ENCODE results near the gene NT5DC3. TPM values are rescaled to one million over a fixed set of nuclear protein-coding genes. Genes with fewer than 3 reads are reported as not detected.
"Not testable (repeated sequence)": the region's sequence is repeated elsewhere in the genome, so short reads cannot be mapped to it uniquely, and the experiment has no call there.

The NT5DC3 gene
- total RNA-seq, 1 experiment from 2014 or later: 11.8 TPM

- Histone ChIP-seq H3K36me3 (peaks cover 7% of the 10 kb centered on the region), H3K9me3 (no peaks in the 10 kb centered on the region), H3K4me3 (no peak overlapping the region), H3K27me3 (no peaks in the 10 kb centered on the region)
- no peak for DNase-seq
Observed at GRCh38 chr12:103823871-103824270, 17.2 kb downstream of the NT5DC3 start.

- no peak overlapping the region for H3K4me3 ChIP-seq
- no peak for DNase-seq
- peaks cover 7% of the 10 kb centered on the region for H3K36me3 ChIP-seq
- H3K9me3 ChIP-seq: no peaks in the 10 kb centered on the region
- H3K27me3 ChIP-seq: no peaks in the 10 kb centered on the region
Observed at GRCh38 chr12:103821773-103822172, 19.3 kb downstream of the NT5DC3 start.

- DNase-seq: no peak
- peaks cover 7% of the 10 kb centered on the region for H3K36me3 ChIP-seq
- H3K27me3 ChIP-seq: no peaks in the 10 kb centered on the region
- H3K9me3 ChIP-seq: no peaks in the 10 kb centered on the region
- H3K4me3 ChIP-seq: no peak overlapping the region
Observed at GRCh38 chr12:103820881-103821489, 20.0 kb downstream of the NT5DC3 start.

- no peak for DNase-seq
- H3K9me3 ChIP-seq: no peaks in the 10 kb centered on the region
Observed at GRCh38 chr12:103820361-103820760, 20.7 kb downstream of the NT5DC3 start.

GRCh38 chr12:103819892-103820291 lies 21.1 kb downstream of the NT5DC3 start:
- peaks cover 8% of the 10 kb centered on the region for H3K36me3 ChIP-seq
- H3K9me3 ChIP-seq: no peaks in the 10 kb centered on the region
- no peaks in the 10 kb centered on the region for H3K27me3 ChIP-seq
- no peak for DNase-seq
- no peak overlapping the region for H3K4me3 ChIP-seq

More at GRCh38 chr12:103820361-103820760, 20.7 kb downstream of the NT5DC3 start:
- Histone ChIP-seq H3K36me3 (peaks cover 7% of the 10 kb centered on the region), H3K4me3 (no peak overlapping the region), H3K27me3 (no peaks in the 10 kb centered on the region)

- Histone ChIP-seq H3K9me3 (no peaks in the 10 kb centered on the region), H3K36me3 (peaks cover 13% of the 10 kb centered on the region), H3K4me3 (no peak overlapping the region), H3K27me3 (no peaks in the 10 kb centered on the region)
- DNase-seq: no peak
Observed at GRCh38 chr12:103819312-103819711, 21.7 kb downstream of the NT5DC3 start.

- H3K27me3 ChIP-seq: no peaks in the 10 kb centered on the region
- no peak for DNase-seq
Observed at GRCh38 chr12:103817791-103818190, 23.2 kb downstream of the NT5DC3 start.

GRCh38 chr12:103816663-103817062 lies 24.4 kb downstream of the NT5DC3 start:
- peaks cover 34% of the 10 kb centered on the region for H3K36me3 ChIP-seq
- no peak overlapping the region for H3K4me3 ChIP-seq
- no peaks in the 10 kb centered on the region for H3K27me3 ChIP-seq
- no peak for DNase-seq
- no peaks in the 10 kb centered on the region for H3K9me3 ChIP-seq

More at GRCh38 chr12:103817791-103818190, 23.2 kb downstream of the NT5DC3 start:
- H3K9me3 ChIP-seq: no peaks in the 10 kb centered on the region
- peaks cover 28% of the 10 kb centered on the region for H3K36me3 ChIP-seq
- H3K4me3 ChIP-seq: no peak overlapping the region

- DNase-seq: no peak
- H3K36me3 ChIP-seq: peaks cover 46% of the 10 kb centered on the region
- H3K4me3 ChIP-seq: no peak overlapping the region
- no peaks in the 10 kb centered on the region for H3K9me3 ChIP-seq
- no peaks in the 10 kb centered on the region for H3K27me3 ChIP-seq
Observed at GRCh38 chr12:103814436-103814835, 26.6 kb downstream of the NT5DC3 start.

GRCh38 chr12:103813949-103814348 lies 27.1 kb downstream of the NT5DC3 start:
- Histone ChIP-seq H3K27me3 (no peaks in the 10 kb centered on the region), H3K36me3 (peaks cover 49% of the 10 kb centered on the region), H3K4me3 (no peak overlapping the region), H3K9me3 (no peaks in the 10 kb centered on the region)
- no peak for DNase-seq

- Histone ChIP-seq H3K4me3 (no peak overlapping the region), H3K9me3 (no peaks in the 10 kb centered on the region), H3K36me3 (peaks cover 51% of the 10 kb centered on the region), H3K27me3 (no peaks in the 10 kb centered on the region)
- DNase-seq: no peak
Observed at GRCh38 chr12:103813426-103813825, 27.6 kb downstream of the NT5DC3 start.

- DNase-seq: no peak
- peaks cover 53% of the 10 kb centered on the region for H3K36me3 ChIP-seq
Observed at GRCh38 chr12:103812789-103813188, 28.2 kb downstream of the NT5DC3 start.

GRCh38 chr12:103811791-103812190 lies 29.2 kb downstream of the NT5DC3 start:
- H3K9me3 ChIP-seq: no peaks in the 10 kb centered on the region
- H3K36me3 ChIP-seq: peaks cover 53% of the 10 kb centered on the region
- H3K4me3 ChIP-seq: no peak overlapping the region
- no peak for DNase-seq
- H3K27me3 ChIP-seq: no peaks in the 10 kb centered on the region

More at GRCh38 chr12:103812789-103813188, 28.2 kb downstream of the NT5DC3 start:
- Histone ChIP-seq H3K4me3 (no peak overlapping the region), H3K27me3 (no peaks in the 10 kb centered on the region), H3K9me3 (no peaks in the 10 kb centered on the region)

GRCh38 chr12:103810111-103810510 lies 30.9 kb downstream of the NT5DC3 start:
- Histone ChIP-seq H3K27me3 (no peaks in the 10 kb centered on the region), H3K4me3 (no peak overlapping the region), H3K36me3 (peaks cover 62% of the 10 kb centered on the region), H3K9me3 (no peaks in the 10 kb centered on the region)
- DNase-seq: no peak

- H3K36me3 ChIP-seq: peaks cover 59% of the 10 kb centered on the region
- H3K4me3 ChIP-seq, DNase-seq, H3K27me3 ChIP-seq, H3K9me3 ChIP-seq: not testable (repeated sequence)
Observed at GRCh38 chr12:103809639-103810038, 31.4 kb downstream of the NT5DC3 start.

- no peaks in the 10 kb centered on the region for H3K27me3 ChIP-seq
- DNase-seq: no peak
- H3K36me3 ChIP-seq: peaks cover 57% of the 10 kb centered on the region
- no peaks in the 10 kb centered on the region for H3K9me3 ChIP-seq
- no peak overlapping the region for H3K4me3 ChIP-seq
Observed at GRCh38 chr12:103809154-103809553, 31.9 kb downstream of the NT5DC3 start.

- Histone ChIP-seq H3K4me3 (no peak overlapping the region), H3K9me3 (no peaks in the 10 kb centered on the region), H3K36me3 (peaks cover 54% of the 10 kb centered on the region), H3K27me3 (no peaks in the 10 kb centered on the region)
- DNase-seq: no peak
Observed at GRCh38 chr12:103808239-103808880, 32.7 kb downstream of the NT5DC3 start.

Data from MG63 (cell line).